Esophagus (tissue), 2 donors: Measurements from ENCODE around the gene CHMP6. TPM values are rescaled to one million over a fixed set of nuclear protein-coding genes. Genes with fewer than 3 reads are reported as not detected.
A peak's percentile ranks its signal among the peaks of the same experiment; 100 is the strongest.

Experiments
- H3K27ac ChIP-seq, 2 donors: one replicate each; pipeline ENCODE4 v1.5.1; 2013; ENCODE audit warnings: low read depth in 2 of 2, mild to moderate bottlenecking in 2 of 2, inconsistent platforms in 1 of 2, low read length in 1 of 2, moderate library complexity in 1 of 2
- H3K27me3 ChIP-seq, 2 donors: one replicate each; pipeline ENCODE4 v1.6.1; 2013; ENCODE audit warnings: low read length in 2 of 2, control low read depth in 1 of 2, mild to moderate bottlenecking in 1 of 2; ENCODE audit not compliant: insufficient read depth in 2 of 2, control insufficient read depth in 1 of 2
- H3K36me3 ChIP-seq, 2 donors: one replicate each; pipeline ENCODE4 v1.6.1; 2013; ENCODE audit warnings: low read length in 1 of 2; ENCODE audit not compliant: control insufficient read depth in 2 of 2, insufficient read depth in 2 of 2
- H3K4me1 ChIP-seq, 2 donors: one replicate each; pipeline ENCODE4 v1.6.1; 2013; ENCODE audit warnings: low read length in 1 of 2; ENCODE audit not compliant: control insufficient read depth in 2 of 2, insufficient read depth in 2 of 2
- H3K4me3 ChIP-seq, 2 donors: one replicate each; pipeline ENCODE4 v1.5.1; 2013; ENCODE audit warnings: low read length in 2 of 2, mild to moderate bottlenecking in 2 of 2, low read depth in 1 of 2, moderate library complexity in 1 of 2
- H3K9me3 ChIP-seq, 2 donors: one replicate each; pipeline ENCODE4 v1.6.1; 2013; ENCODE audit warnings: mild to moderate bottlenecking in 2 of 2, low read depth in 1 of 2, low read length in 1 of 2, moderate library complexity in 1 of 2; ENCODE audit not compliant: control insufficient read depth in 2 of 2, insufficient read depth in 1 of 2
- WGBS, 2 donors: extraction: QIAGEN DNeasy Blood & Tissue Kit; methylation state at CpG; one replicate each; pipeline ENCODE4 v1.1.7; 2013; 5-methylcytosine and 5-hydroxymethylcytosine counted together
- polyA plus RNA-seq, 2 donors: library from polyadenylated mRNA; stranded (reverse); fragments of 200-250 nt; gene quantifications; one replicate each; pipeline ENCODE4 v1.2.3, GENCODE V29; 2013
- donor health status: healthy with polysubstance abuse.
- donor health status: Bipolar disorder and iron deficiency.

The CHMP6 gene
- polyA plus RNA-seq, 2 donors = 21.5 to 26.7 TPM

DNA sequence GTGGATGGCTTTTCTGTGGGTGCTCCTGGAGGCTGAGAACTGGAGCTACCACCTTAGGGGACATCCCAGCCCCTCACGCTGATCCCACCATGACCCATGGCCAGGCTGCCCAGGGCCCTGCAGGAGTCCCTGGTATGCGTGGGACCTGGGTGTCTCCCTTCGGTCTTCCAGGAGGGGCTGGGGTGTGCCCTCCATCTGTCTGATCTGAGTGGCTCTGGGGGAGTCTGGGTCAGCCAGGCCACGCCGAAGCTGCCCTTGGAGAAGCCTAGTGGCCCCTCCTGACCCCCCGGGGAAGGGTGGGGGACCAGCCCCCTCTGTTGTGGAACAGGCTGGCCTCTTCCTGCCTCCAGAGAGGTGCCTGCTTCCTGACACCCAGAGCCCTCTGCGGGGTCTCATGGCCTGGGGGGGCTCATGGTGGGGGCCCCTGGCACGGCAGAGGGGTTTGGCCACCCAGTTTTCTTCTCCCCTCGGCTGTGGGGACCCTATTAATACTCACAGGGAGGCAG lies 54.0 kb downstream of the CHMP6 start:
- Histone ChIP-seq H3K4me3 (no peak overlapping the region), H3K4me1 (peaks cover 22 to 61% of the 10 kb centered on the region in 2 donors)

DNA sequence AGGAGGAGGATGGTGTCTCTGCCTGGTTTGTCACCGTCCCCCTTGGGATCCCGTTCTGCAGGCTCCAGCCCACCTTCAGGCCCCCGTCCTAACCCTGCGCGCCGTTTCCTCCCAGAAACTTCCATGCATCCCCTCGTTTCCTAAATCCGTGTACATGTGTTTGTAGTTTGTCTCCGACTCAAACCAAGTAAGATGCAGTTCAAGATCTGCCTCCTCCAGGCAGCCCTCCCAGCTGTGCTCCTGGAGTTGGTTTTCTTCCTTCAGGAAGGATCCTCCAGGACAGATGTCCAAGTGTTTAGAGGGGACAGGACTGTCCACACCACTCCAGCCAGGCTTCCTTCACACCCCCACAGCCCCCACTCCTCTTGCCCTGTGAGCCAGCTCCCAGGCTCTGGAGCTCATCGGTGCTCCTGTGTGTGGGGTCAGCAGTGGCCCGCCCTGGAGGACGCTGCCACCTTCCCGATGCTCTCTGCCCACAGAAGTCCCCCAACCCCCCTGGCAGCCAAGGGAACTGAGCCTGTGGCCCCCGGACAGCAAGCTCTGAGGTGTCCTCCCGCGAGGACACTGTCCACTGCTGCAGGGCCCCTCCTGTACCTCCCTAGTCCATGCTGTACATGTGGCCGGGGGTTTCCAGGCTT lies 54.6 kb downstream of the CHMP6 start:
- Histone ChIP-seq H3K27ac (peak overlapping the region; percentile 14 to 18), H3K36me3 (peaks cover 0 to 8% of the 10 kb centered on the region in 2 donors), H3K9me3 (no peaks in the 10 kb centered on the region), H3K4me1 (peaks cover 21 to 61% of the 10 kb centered on the region in 2 donors), H3K27me3 (no peaks in the 10 kb centered on the region), H3K4me3 (no peak overlapping the region)
- WGBS, 2 donors = 85 to 87% methylated on average over 17 of the region's 17 CpGs

More for the DNA sequence above, 54.0 kb downstream of the CHMP6 start:
- Histone ChIP-seq H3K36me3 (peaks cover 0 to 4% of the 10 kb centered on the region in 2 donors), H3K27ac (peak overlapping the region; percentile 18 to 89), H3K9me3 (no peaks in the 10 kb centered on the region), H3K27me3 (no peaks in the 10 kb centered on the region)
- WGBS, 2 donors = 61 to 76% methylated on average over 9 of the region's 9 CpGs

DNA sequence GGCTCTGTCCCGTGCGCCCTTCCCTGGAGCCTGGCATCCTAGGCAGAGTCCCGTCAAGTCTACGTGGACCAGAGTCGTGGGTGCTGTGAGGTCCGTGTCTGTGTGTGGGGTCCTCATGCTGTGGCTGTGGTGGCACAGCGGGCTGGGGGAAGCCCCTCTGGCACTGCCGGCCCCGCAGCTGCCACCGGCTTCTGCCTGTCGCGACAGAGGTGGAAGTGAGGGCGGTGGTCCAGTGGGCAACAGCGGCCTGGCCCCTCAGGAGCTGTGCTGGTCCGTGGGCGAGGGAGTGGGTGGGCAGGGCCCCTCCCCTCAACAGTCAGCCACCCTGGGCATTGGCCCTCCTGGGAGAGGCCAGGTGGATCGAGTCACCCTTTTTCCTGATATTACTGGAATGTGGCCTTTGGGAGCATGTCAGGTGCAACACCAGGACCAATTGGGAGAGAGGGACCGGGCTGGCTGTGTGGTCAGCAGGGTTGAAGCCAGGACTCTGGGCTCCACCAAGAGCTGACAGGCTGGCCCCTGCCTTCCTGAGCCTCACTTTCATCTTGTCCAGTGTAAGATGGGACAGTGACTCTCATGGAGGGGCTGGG lies 55.2 kb downstream of the CHMP6 start:
- Histone ChIP-seq H3K9me3 (no peaks in the 10 kb centered on the region), H3K4me1 (peaks cover 22 to 62% of the 10 kb centered on the region in 2 donors), H3K4me3 (no peak overlapping the region), H3K27me3 (no peaks in the 10 kb centered on the region), H3K27ac (peak overlapping the region in 1 of 2 donors; percentile 28), H3K36me3 (peaks cover 0 to 8% of the 10 kb centered on the region in 2 donors)
- 75 to 79% methylated on average over 18 of the region's 18 CpGs for WGBS, 2 donors

DNA sequence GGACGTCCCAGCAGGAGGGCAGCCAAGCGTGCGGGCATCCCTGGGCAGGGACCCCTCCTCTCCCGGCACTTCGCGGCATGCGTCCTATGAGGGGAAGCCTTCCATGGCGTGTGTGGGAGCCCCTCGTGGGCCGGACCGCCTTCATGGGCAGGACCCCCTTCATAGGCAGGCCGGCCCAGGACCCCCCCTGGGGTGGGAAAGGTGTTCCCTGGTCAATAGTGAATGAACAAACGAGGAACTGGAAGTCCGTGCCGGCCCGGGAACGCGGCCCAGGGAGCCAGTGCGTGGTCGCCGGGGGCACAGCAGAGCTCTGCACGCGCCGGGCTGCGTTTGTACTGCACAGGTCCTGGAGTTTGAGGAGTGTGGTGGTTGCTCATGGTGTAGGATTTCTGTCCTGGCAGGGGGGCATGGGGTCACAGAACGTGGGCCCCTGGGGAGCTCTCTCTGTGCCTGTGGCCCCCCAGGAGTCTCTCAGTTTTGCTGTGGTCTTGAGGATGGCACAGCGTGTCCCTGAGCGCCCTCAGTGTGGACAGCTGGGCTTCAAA lies 57.3 kb downstream of the CHMP6 start:
- Histone ChIP-seq H3K9me3 (peaks cover 0 to 2% of the 10 kb centered on the region in 2 donors), H3K4me1 (peaks cover 28 to 62% of the 10 kb centered on the region in 2 donors), H3K36me3 (peaks cover 0 to 13% of the 10 kb centered on the region in 2 donors), H3K4me3 (no peak overlapping the region), H3K27ac (peak overlapping the region; percentile 89 to 96), H3K27me3 (no peaks in the 10 kb centered on the region)
- 88 to 90% methylated on average over 28 of the region's 28 CpGs for WGBS, 2 donors

DNA sequence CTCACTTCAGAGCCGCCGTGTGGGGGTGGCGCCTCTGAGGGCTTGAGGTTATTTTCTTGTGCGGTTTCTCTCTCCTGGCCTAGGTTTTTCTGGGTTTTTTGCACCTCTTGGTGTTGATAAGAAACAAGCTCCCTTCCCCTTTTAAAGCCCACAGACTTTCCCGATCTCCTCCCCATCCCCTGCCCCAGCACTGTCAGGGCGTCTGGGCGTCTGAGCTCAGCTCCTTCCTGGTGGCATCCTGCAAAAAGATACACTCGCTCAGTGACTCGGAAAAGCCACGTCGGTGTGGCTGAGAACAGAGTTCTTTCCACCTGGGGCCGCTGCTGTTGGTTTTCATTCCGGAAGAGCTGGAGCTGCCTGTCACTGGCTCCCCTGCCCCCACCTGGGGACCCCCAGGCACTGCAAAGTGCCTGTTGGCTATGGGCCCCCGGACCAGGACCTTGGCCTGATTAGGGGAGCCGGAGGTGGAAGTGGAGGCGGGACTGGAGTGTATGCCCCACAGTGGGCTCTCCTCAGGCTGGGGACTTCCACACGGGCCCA lies 57.8 kb downstream of the CHMP6 start:
- Histone ChIP-seq H3K27ac (peak overlapping the region; percentile 89 to 96), H3K4me3 (no peak overlapping the region), H3K27me3 (no peaks in the 10 kb centered on the region), H3K36me3 (peaks cover 0 to 15% of the 10 kb centered on the region in 2 donors), H3K4me1 (peaks cover 28 to 57% of the 10 kb centered on the region in 2 donors), H3K9me3 (peaks cover 0 to 2% of the 10 kb centered on the region in 2 donors)
- WGBS, 2 donors = 56 to 57% methylated on average over 17 of the region's 17 CpGs

Other genes starting within 250 kb of the CHMP6 start
- 100 to 1,000 TPM in 1 of 2 donors, 10 to 100 TPM in 1; 91.2 to 107 TPM for gene BAIAP2, start 43.3 kb downstream of the CHMP6 start, polyA plus RNA-seq
- gene PVALEF, start 173.7 kb downstream of the CHMP6 start, polyA plus RNA-seq = not detected
- gene AATK, start 174.4 kb downstream of the CHMP6 start, polyA plus RNA-seq = 1 to 10 TPM; 1.1 to 1.2 TPM
- gene CEP131, start 231.1 kb downstream of the CHMP6 start, polyA plus RNA-seq = 1 to 10 TPM; 5.2 to 8.7 TPM
- gene TEPSIN, start 247.2 kb downstream of the CHMP6 start, polyA plus RNA-seq = 10 to 100 TPM; 21.6 to 40.3 TPM
- gene NDUFAF8, start 247.5 kb downstream of the CHMP6 start, polyA plus RNA-seq = 10 to 100 TPM; 34.0 to 37.1 TPM